ENCODE data around the gene NANOS3. TPM values are rescaled to one million over a fixed set of nuclear protein-coding genes. Genes with fewer than 3 reads are reported as not detected.
A peak's percentile ranks its signal among the peaks of the same experiment; 100 is the strongest.
"Not testable (repeated sequence)": the region's sequence is repeated elsewhere in the genome, so short reads cannot be mapped to it uniquely, and the experiment has no call there.

Gene NANOS3
- total and polyA plus RNA-seq, 4 experiments from 2014 or later = not detected

- Histone ChIP-seq H3K9me3 (ENCODE audit: control insufficient read depth in 1 of 2, low read length in 2 of 2) (no peaks in the 10 kb centered on the region), H3K27ac (ENCODE audit: low read depth, low read length) (no peak overlapping the region), H3K4me1 (ENCODE audit: insufficient read depth, low read length) (no peaks in the 10 kb centered on the region), H3K4me3 (ENCODE audit: low read length in 2 of 2) (no peak overlapping the region), H3K36me3 (ENCODE audit: insufficient read depth, low read length) (peaks cover 15% of the 10 kb centered on the region), H3K27me3 (ENCODE audit: insufficient read depth, low read length) (no peaks in the 10 kb centered on the region)
- Mint-ChIP-seq H3K4me1 (peaks cover 0 to 3% (median 1%) of the 10 kb centered on the region in 4 donors), H3K27me3 (no peaks in the 10 kb centered on the region), H3K27ac (peak overlapping the region in 1 of 7 donors; percentile 23), H3K9me3 (no peaks in the 10 kb centered on the region), H3K4me3 (no peak overlapping the region), H3K36me3 (peaks cover 37 to 49% of the 10 kb centered on the region in 2 donors)
- ChIA-PET POLR2A (ENCODE audit: partially characterized antibody) (interaction anchor here (0.6 to 0.9 kb wide), 2 partner anchors 111 to 396 kb away, joined by 3 read pairs; partner anchors contain the start of gene IL27RA), CTCF (ENCODE audit: partially characterized antibody) (no interaction called here)
- intact Hi-C loops (cut with micrococcal nuclease) = no loop called here
- DNase-seq = no peak
Observed at GRCh38 chr19:13920524-13920923, 43.6 kb downstream of the NANOS3 start.

DNA sequence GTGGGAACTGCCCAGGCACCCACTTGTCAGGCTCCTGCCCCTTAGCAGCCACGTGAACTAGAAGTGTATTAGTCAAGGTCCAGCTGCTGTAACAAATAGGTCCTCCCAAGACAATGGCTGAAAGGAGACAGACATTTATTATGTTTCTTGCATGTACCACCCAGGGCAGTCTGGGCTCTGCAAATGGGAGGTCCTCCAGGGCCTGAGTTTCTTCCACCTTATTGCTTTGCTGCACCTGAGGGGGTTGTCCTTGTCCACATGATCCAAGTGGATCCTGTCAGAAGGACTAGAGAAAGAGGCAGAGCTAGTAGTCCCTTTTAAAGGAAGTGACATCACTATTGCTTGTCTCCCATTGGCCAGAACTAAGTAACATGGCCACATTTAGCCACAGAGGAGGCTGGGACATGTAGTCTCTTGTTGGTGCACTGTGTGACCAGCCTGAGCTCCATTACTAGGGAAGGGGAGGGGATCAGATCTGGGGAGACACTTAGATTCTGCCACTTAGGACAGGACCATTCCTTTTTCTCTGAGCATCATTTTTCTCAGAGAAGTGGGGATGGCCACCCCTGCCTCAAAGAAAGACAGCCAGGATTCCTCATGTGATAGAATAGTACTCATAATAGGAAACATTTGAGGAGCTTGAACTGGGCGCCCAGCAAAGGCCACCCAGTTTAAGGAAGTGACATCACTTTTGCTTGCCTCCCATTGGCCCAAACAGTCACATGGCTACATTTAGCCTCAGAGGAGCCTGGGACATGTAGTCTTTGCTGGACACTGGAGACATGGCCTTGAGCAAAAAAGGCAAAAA, 44.2 kb downstream of the NANOS3 start:
- Histone ChIP-seq H3K4me1 (ENCODE audit: insufficient read depth, low read length) (no peaks in the 10 kb centered on the region), H3K4me3 (ENCODE audit: low read length in 2 of 2) (no peak overlapping the region), H3K9me3 (ENCODE audit: control insufficient read depth in 1 of 2, low read length in 2 of 2) (no peaks in the 10 kb centered on the region), H3K27ac (ENCODE audit: low read depth, low read length) (no peak overlapping the region), H3K36me3 (ENCODE audit: insufficient read depth, low read length) (peaks cover 13% of the 10 kb centered on the region), H3K27me3 (ENCODE audit: insufficient read depth, low read length) (no peaks in the 10 kb centered on the region)
- H3K27me3 Mint-ChIP-seq = no peaks in the 10 kb centered on the region
- H3K9me3 Mint-ChIP-seq = no peaks in the 10 kb centered on the region
- H3K4me3 Mint-ChIP-seq = no peak overlapping the region
- intact Hi-C loops (cut with micrococcal nuclease) = no loop called here
- peak in 3 of 5 donors; percentile 17 to 28 (median 21) for DNase-seq
- H3K4me1 Mint-ChIP-seq = peaks cover 0 to 6% (median 3%) of the 10 kb centered on the region in 4 donors
- peaks cover 37 to 50% of the 10 kb centered on the region in 2 donors for H3K36me3 Mint-ChIP-seq
- POLR2A ChIA-PET (ENCODE audit: partially characterized antibody) = interaction anchor here (0.7 to 1.2 kb wide), 4 partner anchors 10 to 110 kb away, joined by 3 read pairs; partner anchors contain the start of gene IL27RA
- CTCF ChIA-PET (ENCODE audit: partially characterized antibody) = no interaction called here
- peak overlapping the region; percentile 22 to 87 (median 67) for H3K27ac Mint-ChIP-seq

- CTCF ChIA-PET (ENCODE audit: partially characterized antibody) = interaction anchor here (0.6 kb wide), 3 partner anchors 1146 to 1683 kb away, joined by 3 to 4 read pairs (median 3); no protein-coding TSS in a partner anchor
- H3K9me3 ChIP-seq (ENCODE audit: control insufficient read depth in 1 of 2, low read length in 2 of 2) = not testable (repeated sequence)
Observed at GRCh38 chr19:13922118-13922517, 45.2 kb downstream of the NANOS3 start.

DNA sequence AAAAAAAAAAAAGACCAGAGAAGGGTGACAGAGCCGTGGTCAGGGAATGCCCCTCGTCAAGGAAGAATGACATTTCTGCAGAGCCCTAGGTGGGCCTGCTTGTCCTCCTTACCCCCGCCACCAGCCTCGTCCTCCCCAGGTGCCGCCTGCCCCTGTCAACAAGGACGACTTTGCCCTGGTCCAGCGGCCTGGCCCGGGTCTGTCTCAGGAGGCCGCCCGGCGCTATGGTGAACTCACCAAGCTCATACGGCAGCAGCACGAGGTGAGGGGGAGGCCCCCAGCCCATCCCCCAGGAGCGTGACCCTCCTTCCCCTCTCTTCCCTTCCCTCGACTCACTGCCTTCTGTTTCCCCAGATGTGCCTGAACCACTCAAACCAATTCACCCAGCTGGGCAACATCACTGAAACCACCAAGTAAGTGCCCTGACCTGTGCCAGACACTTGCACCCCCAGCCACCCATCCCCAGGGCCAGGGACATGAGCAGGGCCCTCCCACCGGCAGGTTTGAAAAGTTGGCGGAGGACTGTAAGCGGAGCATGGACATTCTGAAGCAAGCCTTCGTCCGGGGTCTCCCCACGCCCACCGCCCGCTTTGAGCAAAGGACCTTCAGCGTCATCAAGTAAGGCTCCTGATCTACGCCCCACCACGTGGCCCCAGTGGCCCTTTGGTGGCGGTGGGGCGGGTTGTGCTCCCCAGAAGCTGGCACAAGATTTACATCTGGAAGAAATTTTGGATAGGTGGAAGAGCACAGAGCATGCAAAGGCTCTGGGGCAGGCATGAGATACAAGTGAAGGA, 46.5 kb downstream of the NANOS3 start:
- peaks cover 0 to 3% (median 0%) of the 10 kb centered on the region in 8 donors for H3K9me3 Mint-ChIP-seq
- Histone ChIP-seq H3K27ac (ENCODE audit: low read depth, low read length) (no peak overlapping the region), H3K9me3 (ENCODE audit: control insufficient read depth in 1 of 2, low read length in 2 of 2) (no peaks in the 10 kb centered on the region), H3K4me1 (ENCODE audit: insufficient read depth, low read length) (peaks cover 8% of the 10 kb centered on the region), H3K36me3 (ENCODE audit: insufficient read depth, low read length) (peaks cover 15% of the 10 kb centered on the region), H3K4me3 (ENCODE audit: low read length in 2 of 2) (no peak overlapping the region), H3K27me3 (ENCODE audit: insufficient read depth, low read length) (no peaks in the 10 kb centered on the region)
- H3K4me3 Mint-ChIP-seq = no peak overlapping the region
- no peak for DNase-seq
- intact Hi-C loops (cut with micrococcal nuclease) = no loop called here
- no peaks in the 10 kb centered on the region for H3K27me3 Mint-ChIP-seq
- peaks cover 0 to 15% (median 4%) of the 10 kb centered on the region in 4 donors for H3K4me1 Mint-ChIP-seq
- POLR2A ChIA-PET (ENCODE audit: partially characterized antibody) = no interaction called here
- CTCF ChIA-PET (ENCODE audit: partially characterized antibody) = no interaction called here
- H3K36me3 Mint-ChIP-seq = peaks cover 44 to 50% of the 10 kb centered on the region in 2 donors
- H3K27ac Mint-ChIP-seq = peak overlapping the region in 1 of 7 donors; percentile 61

More at GRCh38 chr19:13922118-13922517, 45.2 kb downstream of the NANOS3 start:
- H3K27me3 Mint-ChIP-seq; H3K4me1 ChIP-seq (ENCODE audit: insufficient read depth, low read length); H3K4me3 ChIP-seq (ENCODE audit: low read length in 2 of 2); H3K9me3 Mint-ChIP-seq; H3K27ac ChIP-seq (ENCODE audit: low read depth, low read length); DNase-seq; H3K4me3 Mint-ChIP-seq; H3K27me3 ChIP-seq (ENCODE audit: insufficient read depth, low read length); intact Hi-C loops (cut with micrococcal nuclease): not testable (repeated sequence)
- peaks cover 14% of the 10 kb centered on the region for H3K36me3 ChIP-seq (ENCODE audit: insufficient read depth, low read length)
- Mint-ChIP-seq H3K36me3 (peaks cover 37 to 51% of the 10 kb centered on the region in 2 donors), H3K4me1 (peaks cover 0 to 15% (median 4%) of the 10 kb centered on the region in 4 donors), H3K27ac (peak overlapping the region in 1 of 7 donors; percentile 63)
- POLR2A ChIA-PET (ENCODE audit: partially characterized antibody) = interaction anchor here (1.2 kb wide), 1 partner anchor 83 kb away, joined by 3 read pairs; no protein-coding TSS in a partner anchor

DNA sequence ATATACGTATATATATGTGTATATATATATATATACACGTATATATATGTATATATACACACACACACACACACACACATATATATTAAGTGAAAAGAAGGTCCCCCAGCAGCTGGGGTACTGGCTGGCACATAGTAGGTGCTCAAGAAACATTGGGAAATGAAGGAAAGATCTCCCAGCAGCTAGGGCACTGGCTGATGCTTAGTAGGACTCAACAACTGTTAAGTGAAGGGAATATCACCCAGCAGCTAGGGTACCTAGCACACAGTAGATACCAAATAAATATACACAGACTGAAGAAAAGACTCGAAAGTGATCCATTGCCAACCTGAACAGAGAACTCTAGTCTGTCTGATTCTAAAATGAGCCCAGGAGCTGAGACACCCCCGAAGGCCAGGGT, 49.1 kb downstream of the NANOS3 start:
- Histone ChIP-seq H3K4me1 (ENCODE audit: insufficient read depth, low read length) (peaks cover 8% of the 10 kb centered on the region), H3K9me3 (ENCODE audit: control insufficient read depth in 1 of 2, low read length in 2 of 2) (no peaks in the 10 kb centered on the region), H3K36me3 (ENCODE audit: insufficient read depth, low read length) (peaks cover 8% of the 10 kb centered on the region), H3K27me3 (ENCODE audit: insufficient read depth, low read length) (no peaks in the 10 kb centered on the region), H3K27ac (ENCODE audit: low read depth, low read length) (no peak overlapping the region), H3K4me3 (ENCODE audit: low read length in 2 of 2) (no peak overlapping the region)
- Mint-ChIP-seq H3K36me3 (peaks cover 38 to 43% of the 10 kb centered on the region in 2 donors), H3K9me3 (peaks cover 0 to 3% (median 0%) of the 10 kb centered on the region in 8 donors), H3K27ac (peak overlapping the region in 3 of 7 donors; percentile 4 to 78 (median 15)), H3K27me3 (no peaks in the 10 kb centered on the region), H3K4me3 (no peak overlapping the region), H3K4me1 (peaks cover 0 to 14% (median 4%) of the 10 kb centered on the region in 4 donors)
- intact Hi-C loops (cut with micrococcal nuclease) = no loop called here
- CTCF ChIA-PET (ENCODE audit: partially characterized antibody) = no interaction called here
- POLR2A ChIA-PET (ENCODE audit: partially characterized antibody) = no interaction called here
- no peak for DNase-seq

- Mint-ChIP-seq H3K27ac (peak overlapping the region in 3 of 7 donors; percentile 12 to 57 (median 29)), H3K9me3 (peaks cover 0 to 3% (median 0%) of the 10 kb centered on the region in 8 donors), H3K36me3 (peaks cover 31 to 36% of the 10 kb centered on the region in 2 donors), H3K4me1 (peaks cover 0 to 12% (median 4%) of the 10 kb centered on the region in 4 donors), H3K27me3 (no peaks in the 10 kb centered on the region), H3K4me3 (no peak overlapping the region)
- ChIA-PET CTCF (ENCODE audit: partially characterized antibody) (no interaction called here), POLR2A (ENCODE audit: partially characterized antibody) (no interaction called here)
- H3K9me3 ChIP-seq (ENCODE audit: control insufficient read depth in 1 of 2, low read length in 2 of 2) = no peaks in the 10 kb centered on the region
- intact Hi-C loops (cut with micrococcal nuclease) = no loop called here
- no peaks in the 10 kb centered on the region for H3K27me3 ChIP-seq (ENCODE audit: insufficient read depth, low read length)
- H3K27ac ChIP-seq (ENCODE audit: low read depth, low read length) = no peak overlapping the region
- no peak overlapping the region for H3K4me3 ChIP-seq (ENCODE audit: low read length in 2 of 2)
- peaks cover 8% of the 10 kb centered on the region for H3K36me3 ChIP-seq (ENCODE audit: insufficient read depth, low read length)
- peaks cover 8% of the 10 kb centered on the region for H3K4me1 ChIP-seq (ENCODE audit: insufficient read depth, low read length)
- no peak for DNase-seq
Observed at GRCh38 chr19:13926715-13927114, 49.8 kb downstream of the NANOS3 start.

GRCh38 chr19:13929340-13929739, 52.4 kb downstream of the NANOS3 start:
- Mint-ChIP-seq H3K27me3 (peaks cover 0 to 2% of the 10 kb centered on the region in 2 donors), H3K4me3 (no peak overlapping the region), H3K9me3 (peaks cover 0 to 3% (median 0%) of the 10 kb centered on the region in 8 donors), H3K27ac (no peak overlapping the region), H3K4me1 (peaks cover 0 to 12% (median 5%) of the 10 kb centered on the region in 4 donors), H3K36me3 (peaks cover 17 to 21% of the 10 kb centered on the region in 2 donors)
- H3K4me3 ChIP-seq (ENCODE audit: low read length in 2 of 2) = no peak overlapping the region
- ChIA-PET CTCF (ENCODE audit: partially characterized antibody) (no interaction called here), POLR2A (ENCODE audit: partially characterized antibody) (no interaction called here)
- H3K27me3 ChIP-seq (ENCODE audit: insufficient read depth, low read length) = no peaks in the 10 kb centered on the region
- no peaks in the 10 kb centered on the region for H3K9me3 ChIP-seq (ENCODE audit: control insufficient read depth in 1 of 2, low read length in 2 of 2)
- H3K36me3 ChIP-seq (ENCODE audit: insufficient read depth, low read length) = peaks cover 8% of the 10 kb centered on the region
- H3K4me1 ChIP-seq (ENCODE audit: insufficient read depth, low read length) = peaks cover 8% of the 10 kb centered on the region
- intact Hi-C loops (cut with micrococcal nuclease) = no loop called here
- H3K27ac ChIP-seq (ENCODE audit: low read depth, low read length) = no peak overlapping the region
- no peak for DNase-seq
